GM12801 (cell line): ENCODE data around the gene CCR1.

Experiments
- TF ChIP-seq, protein P1 (sequence below): IDR thresholded peaks from one replicate; pipeline ENCODE4 v1.5.1; 2011; ENCODE audit warnings: control low read depth; ENCODE audit not compliant: insufficient read length; ENCODE audit errors: extremely low read depth

Gene CCR1

DNA sequence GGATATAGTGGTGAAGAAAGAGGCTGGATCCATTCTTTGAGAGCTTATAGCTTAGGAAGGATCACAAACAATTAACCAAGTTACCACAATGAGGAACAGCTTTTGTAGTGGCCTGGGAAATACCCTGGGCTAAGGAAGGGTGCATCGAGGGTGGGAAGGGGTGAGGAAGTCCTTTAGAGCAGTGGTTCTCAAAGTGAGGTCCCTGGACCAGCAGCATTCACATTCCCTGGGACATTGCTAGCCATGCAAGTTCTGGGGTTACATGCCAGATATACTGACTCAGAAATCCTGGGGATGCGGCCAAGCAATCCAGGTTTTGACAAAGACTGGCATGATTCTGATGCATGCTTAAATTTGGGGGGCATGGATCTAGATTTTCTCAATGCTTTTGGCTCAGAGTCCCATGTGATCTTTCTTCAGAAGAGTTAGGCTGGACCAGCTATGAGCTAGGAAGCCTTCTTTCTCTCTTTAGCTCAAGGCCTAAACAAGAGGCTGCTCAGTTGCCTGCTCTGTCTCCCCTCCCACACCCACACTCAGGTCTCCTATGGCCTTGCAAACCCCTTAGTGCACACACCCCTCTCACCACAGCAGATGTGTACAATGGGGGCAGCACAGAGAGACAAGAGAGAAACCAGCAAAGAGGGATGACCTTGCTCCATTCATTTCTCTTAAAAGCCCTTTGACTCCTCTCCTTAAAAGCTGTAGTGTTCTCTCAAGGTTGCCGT, 1.8 kb upstream of the CCR1 start:
- TF ChIP-seq, protein P1, sequence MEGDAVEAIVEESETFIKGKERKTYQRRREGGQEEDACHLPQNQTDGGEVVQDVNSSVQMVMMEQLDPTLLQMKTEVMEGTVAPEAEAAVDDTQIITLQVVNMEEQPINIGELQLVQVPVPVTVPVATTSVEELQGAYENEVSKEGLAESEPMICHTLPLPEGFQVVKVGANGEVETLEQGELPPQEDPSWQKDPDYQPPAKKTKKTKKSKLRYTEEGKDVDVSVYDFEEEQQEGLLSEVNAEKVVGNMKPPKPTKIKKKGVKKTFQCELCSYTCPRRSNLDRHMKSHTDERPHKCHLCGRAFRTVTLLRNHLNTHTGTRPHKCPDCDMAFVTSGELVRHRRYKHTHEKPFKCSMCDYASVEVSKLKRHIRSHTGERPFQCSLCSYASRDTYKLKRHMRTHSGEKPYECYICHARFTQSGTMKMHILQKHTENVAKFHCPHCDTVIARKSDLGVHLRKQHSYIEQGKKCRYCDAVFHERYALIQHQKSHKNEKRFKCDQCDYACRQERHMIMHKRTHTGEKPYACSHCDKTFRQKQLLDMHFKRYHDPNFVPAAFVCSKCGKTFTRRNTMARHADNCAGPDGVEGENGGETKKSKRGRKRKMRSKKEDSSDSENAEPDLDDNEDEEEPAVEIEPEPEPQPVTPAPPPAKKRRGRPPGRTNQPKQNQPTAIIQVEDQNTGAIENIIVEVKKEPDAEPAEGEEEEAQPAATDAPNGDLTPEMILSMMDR, result no peak

DNA sequence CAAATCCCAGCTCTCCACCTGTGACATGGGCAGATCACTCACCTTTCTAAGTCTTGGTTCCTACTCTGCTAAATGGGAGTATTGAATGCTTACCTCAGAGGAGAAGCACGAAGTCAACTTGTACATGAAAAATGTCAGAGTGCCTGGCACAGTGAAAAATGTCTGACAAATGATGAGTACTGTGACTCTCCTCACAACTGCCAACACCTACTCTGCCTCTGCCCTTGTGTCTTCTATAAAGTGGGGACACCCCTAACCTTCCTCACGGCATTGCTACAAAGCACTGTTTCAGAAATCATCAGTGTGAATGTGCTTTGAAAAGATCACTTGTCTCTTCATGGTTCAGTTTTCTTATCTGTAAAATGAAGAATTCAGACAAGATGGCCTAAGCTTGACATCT, 940 bp upstream of the CCR1 start:
- TF ChIP-seq, protein P1, result no peak

DNA sequence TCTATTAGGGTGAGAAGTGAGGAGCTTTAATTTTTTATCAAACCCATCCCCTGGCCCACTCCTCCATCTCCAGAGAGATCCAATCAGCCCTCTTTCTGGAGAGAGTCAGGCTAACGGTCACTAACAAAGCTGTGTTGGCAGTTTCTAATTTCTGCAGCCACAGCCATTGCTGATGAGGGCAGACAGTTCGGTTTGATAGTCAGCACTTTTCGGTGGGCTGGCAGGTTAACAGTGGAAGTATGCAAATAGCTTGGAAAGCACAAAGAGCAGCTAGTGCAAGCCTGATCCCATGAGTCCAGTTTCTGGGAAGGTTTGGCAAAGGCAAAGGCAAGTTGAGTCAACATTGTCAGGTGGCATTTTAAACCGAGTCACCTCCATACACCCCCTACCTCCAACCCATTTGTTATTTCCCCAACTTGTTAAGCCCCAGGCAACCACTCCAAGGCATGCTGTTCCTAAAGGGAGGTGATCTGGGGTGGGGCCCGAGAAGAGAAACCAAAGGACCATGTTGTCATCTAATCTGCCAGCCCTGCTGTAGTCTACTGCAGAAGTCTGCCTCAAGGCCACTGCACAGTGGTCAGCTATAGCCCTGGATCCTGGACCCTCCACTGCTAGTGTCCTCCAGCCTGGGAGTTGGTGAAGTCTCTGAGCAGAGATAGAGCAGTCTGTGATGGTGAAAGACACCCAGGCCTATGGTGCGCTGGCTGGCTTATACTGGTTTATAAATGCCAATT, 1.7 kb downstream of the CCR1 start:
- TF ChIP-seq, protein P1, result no peak

DNA sequence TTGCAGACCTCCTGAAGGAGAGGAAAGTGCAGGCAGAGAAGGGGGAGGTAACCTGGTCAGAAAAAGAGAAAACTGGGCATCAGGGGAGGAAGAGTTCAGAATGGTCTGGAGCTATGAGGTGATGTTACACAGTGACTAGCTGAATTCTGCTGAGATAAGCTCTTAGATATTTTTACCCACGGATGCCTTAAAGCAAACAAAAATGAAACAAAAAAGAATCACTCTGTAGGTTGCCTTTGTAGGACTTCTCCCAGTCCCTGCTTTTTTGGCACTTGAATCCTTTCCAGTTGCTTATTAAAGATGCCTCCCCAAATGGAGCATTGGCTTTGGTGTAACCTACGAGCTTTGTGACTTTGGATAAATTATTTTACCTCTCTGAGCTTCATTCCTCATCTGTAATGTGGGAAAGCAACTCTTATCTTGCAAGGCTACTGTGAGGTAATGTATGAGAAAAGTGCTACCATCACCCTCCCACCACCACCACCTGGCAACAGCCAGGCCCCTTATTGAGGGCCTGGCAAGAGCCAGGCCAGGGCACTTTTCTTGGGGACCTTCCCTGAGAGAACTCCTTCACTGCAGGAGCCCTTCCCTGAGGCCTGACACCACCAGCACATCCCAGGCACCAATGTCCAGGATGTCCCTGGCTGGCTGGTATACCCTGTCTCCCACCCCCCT, 2.7 kb downstream of the CCR1 start:
- TF ChIP-seq, protein P1, result no peak

DNA sequence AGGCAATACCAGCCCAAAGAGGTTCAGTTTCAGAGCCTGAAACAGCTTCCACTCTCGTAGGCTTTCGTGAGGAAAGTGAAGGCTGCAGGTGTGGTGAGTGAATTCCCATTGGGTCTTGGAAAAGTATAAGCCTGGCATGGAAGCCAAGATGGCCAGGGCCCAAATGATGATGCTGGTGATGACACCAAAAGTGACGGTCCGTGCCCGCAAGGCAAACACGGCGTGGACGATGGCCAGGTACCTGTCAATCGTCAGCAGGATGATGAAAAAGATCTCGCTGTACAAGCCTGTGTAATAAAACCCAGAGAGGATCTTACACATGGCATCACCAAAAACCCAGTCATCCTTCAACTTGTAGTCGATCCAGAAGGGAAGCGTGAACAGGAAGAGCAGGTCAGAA, 4.4 kb downstream of the CCR1 start:
- TF ChIP-seq, protein P1, result no peak

DNA sequence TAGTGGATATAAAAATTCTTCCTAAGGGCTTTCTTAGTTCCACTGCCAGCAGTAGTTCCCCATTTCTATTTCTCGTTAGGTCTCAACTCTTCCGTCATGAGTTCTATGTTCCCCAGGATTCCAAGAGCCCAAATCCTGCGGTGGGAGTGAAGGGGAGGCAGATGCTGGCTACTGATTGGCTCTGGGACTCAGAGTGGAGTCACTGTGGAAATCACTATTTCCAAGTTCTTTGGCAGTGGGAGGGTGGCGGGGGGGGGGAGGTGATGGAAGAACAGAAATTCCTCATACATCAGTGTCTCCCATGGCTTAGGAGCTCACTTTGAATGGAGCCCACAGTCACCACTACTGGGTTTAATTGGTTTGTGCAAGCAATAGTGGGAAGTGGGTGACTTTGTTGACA, 5.6 kb downstream of the CCR1 start:
- TF ChIP-seq, protein P1, result no peak

DNA sequence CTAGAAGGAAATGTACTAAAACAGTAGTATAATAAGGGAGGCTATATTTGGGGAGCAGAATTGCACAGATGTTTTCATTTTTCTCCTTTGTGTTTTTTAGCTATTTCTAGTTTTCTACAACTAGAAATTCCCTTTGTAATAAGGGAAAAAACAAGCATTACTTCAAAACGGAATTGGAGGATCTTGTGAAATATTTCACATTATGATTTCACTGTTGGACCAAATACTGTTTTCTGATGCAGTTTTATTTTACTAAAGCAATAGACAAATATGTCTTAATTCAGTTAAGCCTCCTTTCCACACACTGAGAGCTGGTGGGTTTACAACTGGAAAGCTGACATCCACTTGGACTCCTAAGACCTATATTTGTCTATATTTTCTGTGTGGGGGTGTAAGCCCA, 7.3 kb downstream of the CCR1 start:
- TF ChIP-seq, protein P1, result no peak
